ES-I3 (cell line): ENCODE results near the gene DMXL1.
"Not testable (repeated sequence)": the region's sequence is repeated elsewhere in the genome, so short reads cannot be mapped to it uniquely, and the experiment has no call there.

Source experiments
- H3K36me3 ChIP-seq: 2 replicates; pipeline ENCODE4 v1.6.1; 2013; ENCODE audit warnings: mild to moderate bottlenecking, low read length, control low read depth, moderate library complexity; ENCODE audit not compliant: insufficient read depth
- H3K4me1 ChIP-seq: 2 replicates; pipeline ENCODE4 v1.6.1; 2013; ENCODE audit warnings: mild to moderate bottlenecking, control low read depth, low read length; ENCODE audit not compliant: insufficient read depth
- H3K9ac ChIP-seq: 2 replicates; pipeline ENCODE4 v1.6.1; 2013; ENCODE audit warnings: low read depth, mild to moderate bottlenecking, low read length, moderate library complexity
- H3K9me3 ChIP-seq: 2 replicates; pipeline ENCODE4 v1.6.1; 2013; ENCODE audit warnings: mild to moderate bottlenecking, low read length, moderate library complexity; ENCODE audit not compliant: control insufficient read depth, insufficient read depth

The DMXL1 gene

GRCh38 chr5:119048246-119048645 is 22.6 kb upstream of the DMXL1 start:
- Histone ChIP-seq H3K4me1 (peaks cover 8% of the 10 kb centered on the region), H3K9me3 (no peaks in the 10 kb centered on the region), H3K9ac (no peak overlapping the region), H3K36me3 (no peaks in the 10 kb centered on the region)

DNA sequence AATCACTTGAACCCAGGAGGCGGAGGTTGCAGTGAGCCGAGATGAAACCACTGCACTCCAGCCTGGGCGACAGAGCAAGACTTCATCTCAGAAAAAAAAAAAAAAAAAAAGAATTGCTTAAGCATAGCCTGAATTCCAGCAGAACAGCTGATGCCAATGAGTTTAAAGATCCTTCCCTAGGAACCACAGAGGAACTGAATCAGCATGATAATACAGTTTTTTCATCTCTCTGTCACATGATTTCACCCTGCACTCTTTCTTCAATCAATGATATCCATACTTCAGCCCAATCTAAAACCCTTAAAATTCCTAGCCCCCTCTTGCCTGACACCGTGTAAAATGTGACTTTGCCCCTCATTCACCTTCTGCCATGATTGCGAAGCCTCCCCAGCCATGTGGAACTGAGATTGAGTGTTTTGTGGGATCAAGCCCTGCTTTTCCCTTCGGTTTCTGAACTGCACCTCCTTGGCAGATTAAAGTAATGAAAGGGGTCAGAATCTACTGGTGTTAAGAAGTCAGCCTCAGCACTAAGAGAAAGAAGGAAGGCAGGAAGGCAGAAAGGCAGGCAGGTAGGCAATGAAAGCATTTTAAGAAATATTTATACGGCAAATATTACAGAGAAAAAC is 20.9 kb upstream of the DMXL1 start:
- Histone ChIP-seq H3K36me3 (no peaks in the 10 kb centered on the region), H3K9me3 (no peaks in the 10 kb centered on the region), H3K4me1 (peaks cover 8% of the 10 kb centered on the region), H3K9ac (peak overlapping the region; percentile 9; the same call in 1 of the 2 replicates)

- Histone ChIP-seq H3K9me3 (no peaks in the 10 kb centered on the region), H3K9ac (no peak overlapping the region), H3K36me3 (no peaks in the 10 kb centered on the region), H3K4me1 (peaks cover 8% of the 10 kb centered on the region)
Measured at GRCh38 chr5:119054101-119054500, 16.8 kb upstream of the DMXL1 start.

- H3K4me1 ChIP-seq: peaks cover 4% of the 10 kb centered on the region
- no peaks in the 10 kb centered on the region for H3K9me3 ChIP-seq
- no peak overlapping the region for H3K9ac ChIP-seq
- H3K36me3 ChIP-seq: no peaks in the 10 kb centered on the region
Measured at GRCh38 chr5:119055294-119055693, 15.6 kb upstream of the DMXL1 start.

GRCh38 chr5:119058979-119059529 is 11.8 kb upstream of the DMXL1 start:
- no peaks in the 10 kb centered on the region for H3K9me3 ChIP-seq
- no peak overlapping the region for H3K9ac ChIP-seq
- no peaks in the 10 kb centered on the region for H3K36me3 ChIP-seq
- H3K4me1 ChIP-seq: no peaks in the 10 kb centered on the region

GRCh38 chr5:119059740-119060255 is 11.1 kb upstream of the DMXL1 start:
- no peaks in the 10 kb centered on the region for H3K36me3 ChIP-seq
- H3K4me1 ChIP-seq: no peaks in the 10 kb centered on the region
- H3K9ac ChIP-seq: no peak overlapping the region
- H3K9me3 ChIP-seq: no peaks in the 10 kb centered on the region

- Histone ChIP-seq H3K9ac (no peak overlapping the region), H3K4me1 (no peaks in the 10 kb centered on the region), H3K9me3 (no peaks in the 10 kb centered on the region), H3K36me3 (no peaks in the 10 kb centered on the region)
Measured at GRCh38 chr5:119063579-119064379, 7.1 kb upstream of the DMXL1 start.

DNA sequence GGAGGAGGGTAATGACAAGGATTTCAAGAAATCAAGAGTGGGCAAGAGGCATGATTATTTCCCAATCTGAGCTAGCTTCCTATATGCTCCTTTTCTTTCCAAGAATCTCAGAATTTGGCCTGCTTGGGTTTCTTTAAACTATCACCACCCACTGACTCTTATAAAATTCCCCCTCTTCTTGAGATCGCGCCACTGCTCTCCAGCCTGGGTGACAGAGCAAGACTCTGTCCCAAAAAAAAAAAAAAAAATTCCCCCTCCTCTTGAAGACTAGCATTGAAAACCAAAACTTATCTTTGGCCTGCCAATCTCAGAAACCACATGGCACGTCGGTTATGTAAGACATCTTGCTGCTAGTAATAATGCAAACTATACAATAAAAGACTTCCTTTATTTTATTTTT is 3.4 kb upstream of the DMXL1 start:
- Histone ChIP-seq H3K9me3 (no peaks in the 10 kb centered on the region), H3K9ac (no peak overlapping the region), H3K4me1 (no peaks in the 10 kb centered on the region), H3K36me3 (no peaks in the 10 kb centered on the region)

GRCh38 chr5:119070578-119070827 is 384 bp upstream of the DMXL1 start:
- H3K4me1 ChIP-seq: peaks cover 8% of the 10 kb centered on the region
- no peaks in the 10 kb centered on the region for H3K36me3 ChIP-seq
- no peaks in the 10 kb centered on the region for H3K9me3 ChIP-seq
- peak overlapping the region; percentile 79 for H3K9ac ChIP-seq

DNA sequence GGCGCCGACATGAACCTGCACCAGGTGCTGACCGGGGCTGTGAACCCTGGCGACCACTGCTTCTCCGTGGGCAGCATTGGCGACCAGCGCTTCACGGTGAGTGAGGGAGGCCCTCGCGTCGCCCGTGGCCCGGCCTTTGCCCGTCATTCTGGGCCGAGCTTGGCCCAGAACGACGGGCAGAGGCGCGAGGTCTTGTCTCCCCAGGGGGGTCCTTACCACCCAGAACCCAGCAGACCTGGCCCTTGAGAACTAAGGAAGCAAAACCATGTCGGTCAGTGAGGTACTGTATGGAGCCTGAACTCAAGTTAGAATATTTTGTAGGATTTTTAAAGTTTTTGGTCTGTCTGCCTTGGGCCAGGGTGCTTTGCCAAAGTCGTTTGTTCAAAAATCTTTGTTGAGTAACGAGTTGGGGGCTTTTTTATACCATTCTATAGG is 691 bp downstream of the DMXL1 start:
- Histone ChIP-seq H3K9ac (peak overlapping the region; percentile 79), H3K4me1 (peaks cover 15% of the 10 kb centered on the region)

GRCh38 chr5:119072496-119072895 is 1.6 kb downstream of the DMXL1 start:
- Histone ChIP-seq H3K9me3 (no peaks in the 10 kb centered on the region), H3K9ac (peak overlapping the region; percentile 79), H3K4me1 (peaks cover 18% of the 10 kb centered on the region), H3K36me3 (no peaks in the 10 kb centered on the region)

More for the DNA sequence above, 691 bp downstream of the DMXL1 start:
- H3K9me3 ChIP-seq: no peaks in the 10 kb centered on the region
- H3K36me3 ChIP-seq: no peaks in the 10 kb centered on the region

DNA sequence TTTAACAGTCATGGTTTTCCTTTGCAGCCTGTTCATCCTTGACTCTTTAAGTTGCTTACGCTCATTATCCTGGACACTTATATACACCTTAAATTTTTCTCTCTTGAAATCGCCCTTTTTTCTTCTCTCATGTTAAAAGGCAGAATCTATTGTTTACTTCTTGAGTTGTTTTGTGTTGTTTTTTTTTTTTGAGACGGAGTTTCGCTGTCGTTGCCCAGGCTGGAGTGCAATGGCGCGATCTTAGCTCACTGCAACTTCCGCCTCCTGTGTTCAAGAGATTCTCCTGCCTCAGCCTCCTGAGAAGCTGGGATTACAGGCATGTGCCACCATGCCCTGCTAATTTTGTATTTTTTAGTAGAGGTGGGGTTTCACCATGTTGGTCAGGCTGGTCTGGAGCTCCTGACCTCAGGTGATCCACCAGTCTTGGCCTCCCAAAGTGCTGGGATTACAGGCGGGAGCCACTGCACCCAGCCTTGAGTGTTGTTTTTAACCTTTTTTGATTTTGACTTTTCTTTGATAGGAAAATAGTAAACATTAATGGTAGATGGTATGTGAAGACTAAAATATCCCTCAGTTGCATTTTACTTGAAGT is 3.0 kb downstream of the DMXL1 start:
- not testable (repeated sequence) for H3K36me3 ChIP-seq, H3K9me3 ChIP-seq
- Histone ChIP-seq H3K4me1 (peaks cover 29% of the 10 kb centered on the region), H3K9ac (peak overlapping the region; percentile 79; the same call in 1 of the 2 replicates)

GRCh38 chr5:119074419-119074818 is 3.5 kb downstream of the DMXL1 start:
- H3K9me3 ChIP-seq: no peaks in the 10 kb centered on the region
- peaks cover 34% of the 10 kb centered on the region for H3K4me1 ChIP-seq
- no peaks in the 10 kb centered on the region for H3K36me3 ChIP-seq
- H3K9ac ChIP-seq: no peak overlapping the region

- H3K36me3 ChIP-seq, H3K9me3 ChIP-seq, H3K9ac ChIP-seq: not testable (repeated sequence)
- peaks cover 39% of the 10 kb centered on the region for H3K4me1 ChIP-seq
Measured at GRCh38 chr5:119075269-119075668, 4.4 kb downstream of the DMXL1 start.
